Measurements from ENCODE around the gene KRT79. TPM values are rescaled to one million over a fixed set of nuclear protein-coding genes. Genes with fewer than 3 reads are reported as not detected.

Gene KRT79
- total RNA-seq, 1 donor from 2014 or later, result not detected

GRCh38 chr12:52806821-52807543 is 27.1 kb downstream of the KRT79 start:
- no peaks in the 10 kb centered on the region for H3K36me3 Mint-ChIP-seq (ENCODE audit: low read depth)
- H3K27me3 Mint-ChIP-seq (ENCODE audit: low read depth), result peaks cover 16% of the 10 kb centered on the region
- no peak for TF ChIP-seq CTCF (conservative IDR thresholded peaks at IDR 0.05)
- H3K9me3 Mint-ChIP-seq, result no peaks in the 10 kb centered on the region
- no peaks in the 10 kb centered on the region for H3K4me1 Mint-ChIP-seq
- H3K27ac Mint-ChIP-seq (ENCODE audit: unreplicated experiment), result no peak overlapping the region
- DNase-seq (ENCODE audit: low read depth, low spot score), result no peak
- no peak overlapping the region for H3K4me3 Mint-ChIP-seq

- TF ChIP-seq CTCF (conservative IDR thresholded peaks at IDR 0.05), result no peak
- Mint-ChIP-seq H3K4me3 (no peak overlapping the region), H3K36me3 (ENCODE audit: low read depth) (no peaks in the 10 kb centered on the region), H3K27ac (ENCODE audit: unreplicated experiment) (no peak overlapping the region), H3K27me3 (ENCODE audit: low read depth) (peaks cover 16% of the 10 kb centered on the region), H3K9me3 (no peaks in the 10 kb centered on the region), H3K4me1 (no peaks in the 10 kb centered on the region)
- DNase-seq (ENCODE audit: low read depth, low spot score), result no peak
These were observed 27.8 kb downstream of the KRT79 start for GRCh38 chr12:52806169-52806811.

GRCh38 chr12:52805739-52806138 is 28.4 kb downstream of the KRT79 start:
- Mint-ChIP-seq H3K4me1 (no peaks in the 10 kb centered on the region), H3K9me3 (no peaks in the 10 kb centered on the region), H3K27me3 (ENCODE audit: low read depth) (peaks cover 16% of the 10 kb centered on the region), H3K36me3 (ENCODE audit: low read depth) (no peaks in the 10 kb centered on the region), H3K27ac (ENCODE audit: unreplicated experiment) (no peak overlapping the region), H3K4me3 (no peak overlapping the region)
- DNase-seq (ENCODE audit: low read depth, low spot score), result no peak
- TF ChIP-seq CTCF (conservative IDR thresholded peaks at IDR 0.05), result no peak

GRCh38 chr12:52805000-52805399 is 29.1 kb downstream of the KRT79 start:
- DNase-seq (ENCODE audit: low read depth, low spot score), result no peak

GRCh38 chr12:52802442-52802841 is 31.7 kb downstream of the KRT79 start:
- TF ChIP-seq CTCF (conservative IDR thresholded peaks at IDR 0.05), result no peak
- Mint-ChIP-seq H3K9me3 (no peaks in the 10 kb centered on the region), H3K36me3 (ENCODE audit: low read depth) (no peaks in the 10 kb centered on the region), H3K4me1 (no peaks in the 10 kb centered on the region), H3K4me3 (no peak overlapping the region), H3K27ac (ENCODE audit: unreplicated experiment) (no peak overlapping the region), H3K27me3 (ENCODE audit: low read depth) (peaks cover 3% of the 10 kb centered on the region)
- no peak for DNase-seq (ENCODE audit: low read depth, low spot score)

More at GRCh38 chr12:52805000-52805399, 29.1 kb downstream of the KRT79 start:
- no peak overlapping the region for H3K4me3 Mint-ChIP-seq
- H3K9me3 Mint-ChIP-seq, result no peaks in the 10 kb centered on the region
- no peak for TF ChIP-seq CTCF (conservative IDR thresholded peaks at IDR 0.05)
- H3K27ac Mint-ChIP-seq (ENCODE audit: unreplicated experiment), result no peak overlapping the region
- H3K4me1 Mint-ChIP-seq, result no peaks in the 10 kb centered on the region
- H3K36me3 Mint-ChIP-seq (ENCODE audit: low read depth), result no peaks in the 10 kb centered on the region
- H3K27me3 Mint-ChIP-seq (ENCODE audit: low read depth), result peaks cover 16% of the 10 kb centered on the region
